Suprapubic skin (tissue), 4 donors: ENCODE results near the gene YES1.

Experiments used
- EP300 ChIP-seq: sonication (generic); formaldehyde crosslinking; IDR thresholded peaks from one replicate; pipeline ENCODE4 v1.6.1; 2017; ENCODE audit warnings: antibody characterized with exemption
- POLR2A ChIP-seq, 2 donors: fragments of 450-650 bp; IDR thresholded peaks; one replicate each; pipeline ENCODE4 v1.6.1; 2017; ENCODE audit warnings: antibody characterized with exemption in 2 of 2, mild to moderate bottlenecking in 2 of 2, moderate library complexity in 2 of 2
- POLR2AphosphoS5 ChIP-seq, 3 donors: sonication (generic); formaldehyde crosslinking; IDR thresholded peaks; one replicate each; pipeline ENCODE4 v1.6.1; 2017; ENCODE audit warnings: antibody characterized with exemption in 3 of 3
- TF ChIP-seq, protein P1 (sequence below), 2 donors: fragments of 200-600 bp in 1 of 2; fragments of 450-650 bp in 1 of 2; sonication (generic) in 1 of 2; IDR thresholded peaks; one replicate each; pipeline ENCODE4 v1.5.1; 2016 to 2019; ENCODE audit warnings: antibody characterized with exemption in 2 of 2, mild to moderate bottlenecking in 1 of 2, moderate library complexity in 1 of 2

DNA sequence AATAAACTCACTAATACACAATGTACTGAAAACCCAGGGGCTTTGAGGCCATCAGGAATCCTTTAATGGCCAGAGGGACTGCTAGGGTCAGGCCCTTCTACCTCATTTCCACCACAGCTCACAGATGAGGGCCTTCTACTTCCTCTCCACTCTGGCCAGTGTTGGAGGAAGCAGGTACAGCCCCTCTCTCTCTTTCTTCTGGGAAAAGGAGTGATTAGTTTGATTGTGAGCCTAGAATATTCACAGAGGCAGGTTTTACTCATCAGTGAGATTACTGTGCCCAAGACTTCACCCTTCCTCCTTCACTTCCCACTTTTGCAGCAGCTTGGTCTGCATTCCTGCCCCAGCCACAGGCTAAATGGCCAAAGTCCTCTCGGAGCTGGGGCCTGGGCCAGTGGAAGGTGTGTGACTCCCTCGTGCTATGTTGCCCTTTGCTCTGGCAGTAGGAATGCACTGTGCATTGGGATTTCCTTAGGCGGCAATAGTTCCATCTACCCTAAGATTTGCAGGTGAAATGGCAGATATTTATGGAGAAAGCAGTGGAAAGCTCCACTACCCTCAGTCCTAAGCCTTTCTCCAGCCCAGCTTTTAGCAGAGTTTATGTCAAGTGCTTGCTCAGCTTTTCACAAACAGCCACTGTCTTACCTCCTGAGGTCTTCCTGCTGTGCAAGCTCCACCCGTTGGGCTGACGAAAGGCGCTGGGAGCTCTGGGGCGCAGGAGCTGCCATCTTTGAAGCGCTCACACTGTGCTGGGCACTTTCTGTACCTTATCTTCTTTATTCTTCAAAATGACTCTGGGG lies 36.2 kb upstream of the YES1 start:
- no peak for TF ChIP-seq POLR2AphosphoS5 (IDR thresholded peaks at IDR 0.05)
- TF ChIP-seq, protein P1, sequence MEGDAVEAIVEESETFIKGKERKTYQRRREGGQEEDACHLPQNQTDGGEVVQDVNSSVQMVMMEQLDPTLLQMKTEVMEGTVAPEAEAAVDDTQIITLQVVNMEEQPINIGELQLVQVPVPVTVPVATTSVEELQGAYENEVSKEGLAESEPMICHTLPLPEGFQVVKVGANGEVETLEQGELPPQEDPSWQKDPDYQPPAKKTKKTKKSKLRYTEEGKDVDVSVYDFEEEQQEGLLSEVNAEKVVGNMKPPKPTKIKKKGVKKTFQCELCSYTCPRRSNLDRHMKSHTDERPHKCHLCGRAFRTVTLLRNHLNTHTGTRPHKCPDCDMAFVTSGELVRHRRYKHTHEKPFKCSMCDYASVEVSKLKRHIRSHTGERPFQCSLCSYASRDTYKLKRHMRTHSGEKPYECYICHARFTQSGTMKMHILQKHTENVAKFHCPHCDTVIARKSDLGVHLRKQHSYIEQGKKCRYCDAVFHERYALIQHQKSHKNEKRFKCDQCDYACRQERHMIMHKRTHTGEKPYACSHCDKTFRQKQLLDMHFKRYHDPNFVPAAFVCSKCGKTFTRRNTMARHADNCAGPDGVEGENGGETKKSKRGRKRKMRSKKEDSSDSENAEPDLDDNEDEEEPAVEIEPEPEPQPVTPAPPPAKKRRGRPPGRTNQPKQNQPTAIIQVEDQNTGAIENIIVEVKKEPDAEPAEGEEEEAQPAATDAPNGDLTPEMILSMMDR (IDR thresholded peaks at IDR 0.05): no peak
- no peak for TF ChIP-seq POLR2A (IDR thresholded peaks at IDR 0.05)
- no peak for TF ChIP-seq EP300
